Muscle of arm (tissue), 12 donors: ENCODE measurements around the gene AGFG2. TPM values are rescaled to one million over a fixed set of nuclear protein-coding genes. Genes with fewer than 3 reads are reported as not detected.

Source experiments
- DNase-seq: peaks from one replicate; pipeline ENCODE4 v3.0.0-alpha.2; 2013
- polyA plus RNA-seq, 12 donors: library from polyadenylated mRNA; unstranded; fragments of 120-200 nt; gene quantifications; one replicate each; pipeline ENCODE4 v1.2.1, GENCODE V29; 2013; ENCODE audit not compliant: insufficient read length in 12 of 12

AGFG2 gene
- polyA plus RNA-seq, 12 donors = 7.8 to 16.8 (median 10.1) TPM; not detected in 1

DNA sequence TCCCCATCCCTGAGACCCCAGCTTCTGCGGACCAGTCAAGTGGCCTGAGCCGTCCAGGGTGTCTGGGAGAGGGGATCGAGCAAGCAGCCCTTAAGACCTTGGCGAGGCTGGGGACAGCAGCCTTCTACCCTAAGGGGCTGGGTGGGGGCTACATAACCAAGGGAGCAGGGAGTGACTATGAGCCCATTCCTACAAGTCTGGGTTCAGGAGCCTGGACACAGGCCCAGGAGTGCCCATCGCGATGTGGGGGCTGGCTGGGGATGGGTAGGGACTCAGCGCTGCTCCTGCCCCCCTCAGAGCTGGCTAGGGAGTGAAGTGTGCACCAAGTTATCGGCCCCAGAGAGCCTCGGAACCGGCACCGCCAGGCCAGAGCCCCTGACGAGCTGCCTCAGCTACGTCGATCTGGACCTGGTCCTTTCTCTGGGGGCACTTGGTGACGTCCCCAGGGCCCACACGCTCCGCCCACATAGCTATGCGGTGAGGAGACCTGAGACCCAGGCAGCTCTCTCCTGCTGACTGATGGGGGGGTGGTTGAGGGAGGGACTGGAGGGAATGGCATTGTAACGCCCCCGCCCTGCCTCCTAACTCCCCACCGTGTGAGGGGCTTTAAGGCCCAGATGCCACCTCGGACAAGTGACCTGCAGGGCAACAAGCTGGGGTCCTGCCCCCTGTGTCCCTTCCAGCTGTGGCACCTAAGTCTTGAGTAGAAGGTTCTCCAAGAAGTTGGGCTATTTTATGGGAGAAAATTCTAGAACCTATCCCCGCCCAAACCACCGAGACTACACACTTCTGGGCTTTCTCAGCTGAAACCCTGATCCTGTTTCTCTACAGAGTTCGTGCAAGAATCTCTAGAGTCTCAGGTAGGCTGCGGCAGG is 32.2 kb downstream of the AGFG2 start:
- DNase-seq = no peak

GRCh38 chr7:100571829-100572116 is 32.8 kb downstream of the AGFG2 start:
- DNase-seq = no peak

DNA sequence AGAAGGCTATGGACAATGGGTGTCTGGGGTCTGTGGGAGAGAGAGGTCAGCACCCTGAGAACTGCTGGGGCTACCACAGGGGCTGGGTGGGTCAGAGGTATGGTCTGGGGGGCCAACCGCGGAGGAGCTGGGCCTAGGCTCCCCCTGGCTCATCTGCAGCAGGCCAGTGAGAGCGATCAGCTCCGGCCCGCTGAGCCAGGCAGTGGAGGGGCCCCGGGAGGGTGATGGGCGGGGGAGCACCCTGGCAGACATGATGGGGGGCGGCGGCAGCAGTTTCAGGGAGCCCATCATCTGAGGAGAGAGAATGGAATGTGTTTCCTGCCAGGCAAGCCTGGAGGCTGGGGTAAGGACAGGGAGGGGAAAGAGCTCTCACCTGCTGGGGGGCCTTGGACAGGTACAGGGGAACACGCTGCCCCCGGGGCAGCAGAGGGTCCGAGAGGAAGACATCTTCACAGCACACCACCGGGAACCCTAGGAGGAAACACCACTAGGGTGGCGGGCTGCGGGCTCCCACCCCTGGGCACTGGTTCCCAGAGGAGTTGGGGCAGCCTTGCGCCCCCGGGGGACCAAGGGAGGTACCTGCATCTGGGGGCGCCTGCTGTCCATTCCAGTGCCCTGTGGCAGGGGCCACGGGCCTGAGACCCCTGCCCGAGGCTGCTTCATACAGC is 33.4 kb downstream of the AGFG2 start:
- DNase-seq = no peak

GRCh38 chr7:100572949-100573675 is 34.1 kb downstream of the AGFG2 start:
- DNase-seq = no peak

GRCh38 chr7:100573691-100574361 is 34.8 kb downstream of the AGFG2 start, which contains the start of gene SAP25:
Gene SAP25, minus strand, starts transcription at chr7:100573900. Its CDS starts 158 bp downstream, at chr7:100573742.
- DNase-seq = no peak

- no peak for DNase-seq
Measured at GRCh38 chr7:100574362-100575205, 35.6 kb downstream of the AGFG2 start.

DNA sequence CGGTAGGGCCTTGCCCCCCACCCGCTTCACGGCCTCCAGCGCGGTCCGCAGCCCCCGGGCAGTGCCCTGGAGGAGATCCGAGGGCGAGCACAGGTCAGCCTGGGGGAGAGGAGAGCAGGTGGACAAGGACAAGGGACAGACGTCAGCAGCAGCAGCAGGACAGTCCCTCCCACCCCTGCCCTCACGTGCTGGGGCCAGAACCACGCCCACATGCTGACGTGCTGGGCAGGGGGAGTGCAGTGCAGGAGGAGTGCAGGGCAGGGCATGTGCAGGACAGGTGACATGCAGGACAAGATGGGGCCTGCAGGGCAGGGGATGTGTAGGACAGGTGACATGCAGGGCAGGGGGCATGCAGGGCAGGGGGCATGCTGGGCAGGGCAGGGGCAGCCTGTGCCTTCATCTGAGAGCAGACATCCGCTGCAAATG is 36.2 kb downstream of the AGFG2 start:
- no peak for DNase-seq

GRCh38 chr7:100575746-100576383 is 36.9 kb downstream of the AGFG2 start:
- DNase-seq = no peak

DNA sequence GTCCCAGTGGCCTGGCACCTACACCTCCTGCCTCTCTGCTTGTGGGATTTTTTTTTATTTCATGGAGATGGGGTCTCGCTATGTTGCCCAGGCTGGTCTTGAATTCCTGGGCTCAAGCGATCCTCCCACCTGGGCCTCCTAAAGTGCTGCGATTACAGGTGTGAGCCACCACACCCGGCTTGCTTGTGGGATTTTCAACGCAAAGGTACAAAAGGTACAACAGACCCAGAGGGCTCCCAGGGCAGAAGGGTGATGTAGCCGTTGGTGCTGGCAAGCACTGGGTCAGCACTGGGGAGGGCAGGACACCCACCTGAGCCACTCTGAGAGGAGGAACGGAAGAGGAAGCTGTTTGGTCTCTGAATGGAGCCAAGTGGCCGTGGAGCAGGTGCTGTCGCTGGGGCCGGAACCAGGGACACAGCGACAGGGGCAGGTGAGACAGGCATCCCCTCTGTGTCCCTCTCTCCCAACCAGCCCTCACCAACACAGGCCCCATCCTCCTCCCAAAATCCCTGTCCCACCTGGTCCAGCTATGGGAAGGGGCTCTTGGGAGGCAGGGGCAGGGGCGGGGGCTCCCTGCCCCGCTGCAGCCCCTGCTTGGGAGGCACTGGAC is 37.5 kb downstream of the AGFG2 start:
- DNase-seq = no peak

DNA sequence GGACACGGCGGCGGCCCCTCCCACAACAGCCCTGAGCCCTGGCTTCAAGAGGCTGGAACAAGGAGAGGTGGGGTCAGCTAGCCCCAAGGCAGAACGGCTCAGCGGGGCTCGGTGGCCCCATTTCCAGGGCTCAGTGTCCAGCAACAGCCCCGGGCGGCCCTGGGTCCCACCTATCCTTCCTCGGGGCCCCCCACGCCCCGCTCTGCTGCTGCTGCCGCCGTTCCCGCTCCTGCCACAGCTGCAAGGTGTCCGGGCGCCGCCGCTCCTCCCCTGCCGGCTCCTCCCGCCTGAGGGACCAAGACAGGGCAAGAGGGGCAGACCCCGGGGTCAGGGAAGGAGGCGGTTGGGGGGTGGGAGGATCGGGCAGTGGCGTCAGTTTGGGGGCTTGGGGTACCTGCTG is 38.1 kb downstream of the AGFG2 start:
- DNase-seq = no peak

DNA sequence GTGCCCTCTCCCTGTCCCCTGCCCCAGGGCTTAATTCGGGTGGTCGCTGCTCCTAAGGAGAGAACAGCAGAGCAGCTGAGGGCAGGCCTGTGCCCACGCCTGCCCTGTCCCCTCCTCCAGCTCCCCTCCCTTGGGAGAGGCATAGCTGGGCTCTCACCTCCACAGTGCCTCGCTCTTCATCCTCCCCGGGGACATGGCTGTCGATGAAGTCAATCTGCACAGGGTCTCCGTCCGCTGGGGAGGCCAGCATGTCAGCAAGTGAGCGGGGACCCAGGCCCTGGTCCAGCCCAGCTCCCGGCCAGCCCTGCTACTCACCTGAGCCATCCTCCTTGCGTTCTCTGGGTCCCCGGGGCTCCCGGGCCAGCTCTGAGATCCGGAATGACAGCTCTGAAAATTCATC is 38.5 kb downstream of the AGFG2 start:
- DNase-seq = no peak

- DNase-seq = no peak
Measured at GRCh38 chr7:100578246-100579183, 39.5 kb downstream of the AGFG2 start.

- DNase-seq = no peak
Measured at GRCh38 chr7:100580466-100581283, 41.7 kb downstream of the AGFG2 start.

DNA sequence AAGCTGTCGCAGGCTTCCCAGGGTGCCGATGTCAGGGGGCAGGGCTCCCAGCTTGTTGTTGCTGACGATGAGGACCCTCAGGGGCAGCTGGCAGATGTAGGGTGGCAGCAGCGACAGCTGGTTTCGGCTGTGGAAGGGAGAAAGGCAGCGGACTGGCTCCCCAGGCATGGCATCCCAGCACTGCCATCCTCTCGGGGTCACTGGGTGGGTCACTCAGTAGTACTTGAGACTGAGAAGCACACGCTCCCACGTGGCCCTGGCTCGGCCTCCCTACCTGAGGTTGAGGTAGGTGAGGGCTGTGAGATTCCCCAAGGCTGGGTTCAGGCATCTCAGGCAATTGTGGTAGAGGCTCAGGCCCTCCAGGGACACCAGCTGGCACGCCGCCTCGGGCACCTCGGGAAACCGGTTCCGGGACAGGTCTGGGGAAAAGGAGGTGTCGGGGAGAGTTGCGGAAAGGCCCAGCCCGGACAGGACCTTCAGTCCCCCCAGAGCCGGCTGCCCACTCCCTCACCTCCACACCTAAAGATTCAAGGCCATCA is 43.1 kb downstream of the AGFG2 start:
- no peak for DNase-seq

- DNase-seq = no peak
Measured at GRCh38 chr7:100582650-100583049, 43.6 kb downstream of the AGFG2 start.

GRCh38 chr7:100583132-100584053 is 44.4 kb downstream of the AGFG2 start:
- no peak for DNase-seq
